Measurements from ENCODE around the gene SLC37A1. TPM values are rescaled to one million over a fixed set of nuclear protein-coding genes. Genes with fewer than 3 reads are reported as not detected.

Gene SLC37A1
- total RNA-seq, 1 experiment from 2014 or later, result 37.7 TPM

DNA sequence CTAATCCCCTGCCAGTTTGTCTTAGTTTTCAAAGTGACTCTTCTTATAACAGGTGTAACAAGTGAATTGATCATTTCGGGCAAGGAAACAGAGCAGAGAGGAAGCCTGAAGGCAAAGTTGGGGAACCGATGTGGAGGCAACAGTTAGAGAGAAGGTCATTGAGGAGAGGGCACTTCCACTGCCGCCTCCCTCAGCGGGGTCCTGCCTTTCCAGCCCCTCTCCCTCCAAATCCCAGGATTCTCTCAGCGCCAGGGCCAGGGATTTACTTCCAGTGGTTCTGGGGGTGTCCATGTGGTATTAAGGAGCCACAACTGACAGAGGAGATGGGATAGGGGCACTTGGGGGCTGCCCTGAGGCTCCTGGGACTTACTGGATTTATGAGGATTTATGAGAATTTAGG, 100.1 kb downstream of the SLC37A1 start:
- H3K9ac ChIP-seq (ENCODE audit: extremely low read depth, insufficient read length, low read length), result no peak overlapping the region
- peaks cover 3 to 4% of the 10 kb centered on the region in 2 experiments; a peak in 1 of 4 replicates for H3K4me1 Mint-ChIP-seq
- H3K18ac ChIP-seq (ENCODE audit: insufficient read length, low read depth, low read length), result no peak overlapping the region
- no peak overlapping the region for H2AFZ ChIP-seq (ENCODE audit: low read length)
- H3K9me3 ChIP-seq (ENCODE audit: control insufficient read depth, low read depth, low read length), result no peaks in the 10 kb centered on the region
- no peak overlapping the region for H2AK5ac ChIP-seq (ENCODE audit: insufficient read length, low read length)
- TF ChIP-seq, protein P1, sequence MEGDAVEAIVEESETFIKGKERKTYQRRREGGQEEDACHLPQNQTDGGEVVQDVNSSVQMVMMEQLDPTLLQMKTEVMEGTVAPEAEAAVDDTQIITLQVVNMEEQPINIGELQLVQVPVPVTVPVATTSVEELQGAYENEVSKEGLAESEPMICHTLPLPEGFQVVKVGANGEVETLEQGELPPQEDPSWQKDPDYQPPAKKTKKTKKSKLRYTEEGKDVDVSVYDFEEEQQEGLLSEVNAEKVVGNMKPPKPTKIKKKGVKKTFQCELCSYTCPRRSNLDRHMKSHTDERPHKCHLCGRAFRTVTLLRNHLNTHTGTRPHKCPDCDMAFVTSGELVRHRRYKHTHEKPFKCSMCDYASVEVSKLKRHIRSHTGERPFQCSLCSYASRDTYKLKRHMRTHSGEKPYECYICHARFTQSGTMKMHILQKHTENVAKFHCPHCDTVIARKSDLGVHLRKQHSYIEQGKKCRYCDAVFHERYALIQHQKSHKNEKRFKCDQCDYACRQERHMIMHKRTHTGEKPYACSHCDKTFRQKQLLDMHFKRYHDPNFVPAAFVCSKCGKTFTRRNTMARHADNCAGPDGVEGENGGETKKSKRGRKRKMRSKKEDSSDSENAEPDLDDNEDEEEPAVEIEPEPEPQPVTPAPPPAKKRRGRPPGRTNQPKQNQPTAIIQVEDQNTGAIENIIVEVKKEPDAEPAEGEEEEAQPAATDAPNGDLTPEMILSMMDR (conservative IDR thresholded peaks at IDR 0.05), result no peak
- H2BK5ac ChIP-seq (ENCODE audit: insufficient read length, low read length), result no peak overlapping the region
- H2BK120ac ChIP-seq (ENCODE audit: low read depth, low read length, poor library complexity, severe bottlenecking), result no peak overlapping the region
- H4K20me1 ChIP-seq (ENCODE audit: control insufficient read depth, insufficient read depth, insufficient read length), result peaks cover 3% of the 10 kb centered on the region
- no peak overlapping the region for H3T11ph ChIP-seq (ENCODE audit: low read length)
- no peak overlapping the region for H2BK15ac ChIP-seq (ENCODE audit: low read depth, low read length)
- no peak overlapping the region for H4K8ac ChIP-seq (replicated peaks; ENCODE audit: insufficient read length, low read depth, low read length)
- H3K23me2 ChIP-seq (ENCODE audit: insufficient read length, low read depth, low read length, poor library complexity, severe bottlenecking), result no peaks in the 10 kb centered on the region
- H3K9me3 Mint-ChIP-seq, result no peaks in the 10 kb centered on the region; a peak in 2 of 5 replicates
- no peak overlapping the region for H4K5ac ChIP-seq (ENCODE audit: insufficient read length, low read depth, low read length)
- DNase-seq, result no peak
- no peaks in the 10 kb centered on the region; a peak in 1 of 7 replicates for H3K36me3 Mint-ChIP-seq (ENCODE audit: insufficient read depth in 1 of 3, low read depth in 3 of 3)
- no CpG with 5 or more reads among the region's 5 CpGs for WGBS (ENCODE audit: extremely low coverage, insufficient read length, low lambda C conversion rate)
- no peak overlapping the region for H3K27ac Mint-ChIP-seq
- no peak overlapping the region for H3K4me2 ChIP-seq (ENCODE audit: insufficient read depth, insufficient read length, low read length)
- no peaks in the 10 kb centered on the region for H3K79me1 ChIP-seq (ENCODE audit: insufficient read depth, low read depth, low read length, poor library complexity, severe bottlenecking)
- no peak overlapping the region for H2BK12ac ChIP-seq (ENCODE audit: insufficient read length, low read depth, low read length)
- no peaks in the 10 kb centered on the region for H3K27me3 ChIP-seq (ENCODE audit: insufficient read depth, low read length)
- H2BK20ac ChIP-seq (ENCODE audit: low read depth, low read length, poor library complexity, severe bottlenecking), result no peak overlapping the region
- H3K4ac ChIP-seq (ENCODE audit: low read depth, low read length), result no peak overlapping the region
- no peak overlapping the region for H3K27ac ChIP-seq (ENCODE audit: insufficient read length, low read depth, low read length)
- peaks cover 28% of the 10 kb centered on the region for H3K27me3 Mint-ChIP-seq (ENCODE audit: low read depth)
- H3K79me2 ChIP-seq (ENCODE audit: insufficient read depth, low read length), result no peaks in the 10 kb centered on the region
- no peaks in the 10 kb centered on the region for H3K4me1 ChIP-seq (ENCODE audit: insufficient read depth, low read length)
- no peak overlapping the region for H3K14ac ChIP-seq (ENCODE audit: insufficient read depth, low read length)
- H3K56ac ChIP-seq (ENCODE audit: insufficient read length, low read depth, low read length), result no peak overlapping the region
- H3K23ac ChIP-seq (ENCODE audit: insufficient read length, low read depth, low read length), result no peak overlapping the region
- no peak overlapping the region for H3K4me3 Mint-ChIP-seq
- H4K91ac ChIP-seq (ENCODE audit: insufficient read length, low read depth, low read length), result no peak overlapping the region
